NCI-H2196 treated with DMSO at 0.1 percent for 48 hours (cell line): ENCODE results near the gene DNAH5.

Experiments used
- DNase-seq: peaks from one replicate; lab custom pipeline; 2025; ENCODE audit not compliant: unreplicated experiment; lab: John Stamatoyannopoulos, UW

Gene DNAH5

DNA sequence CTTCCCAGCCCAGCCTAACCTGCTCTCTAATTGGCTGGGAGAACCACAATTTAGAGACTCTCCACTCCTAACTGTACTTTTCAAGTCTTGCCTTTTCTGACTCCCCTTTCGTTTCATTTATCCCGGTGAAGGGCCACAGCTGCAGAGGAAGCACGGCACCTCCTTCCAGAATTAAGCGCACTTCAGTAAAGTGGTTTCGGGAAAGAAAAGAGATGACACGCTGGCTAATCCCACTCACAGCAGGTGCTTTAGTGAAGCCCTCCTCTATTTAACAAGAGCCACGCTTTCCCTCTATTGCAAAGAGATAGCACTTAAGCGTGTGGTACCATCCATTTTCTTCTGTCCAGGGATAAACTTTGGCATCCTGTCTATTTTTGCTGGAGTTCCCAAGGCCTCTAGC, 4.8 kb downstream of the DNAH5 start:
- DNase-seq = no peak

- DNase-seq = no peak
Observed at GRCh38 chr5:13934921-13935320, 9.6 kb downstream of the DNAH5 start.

DNA sequence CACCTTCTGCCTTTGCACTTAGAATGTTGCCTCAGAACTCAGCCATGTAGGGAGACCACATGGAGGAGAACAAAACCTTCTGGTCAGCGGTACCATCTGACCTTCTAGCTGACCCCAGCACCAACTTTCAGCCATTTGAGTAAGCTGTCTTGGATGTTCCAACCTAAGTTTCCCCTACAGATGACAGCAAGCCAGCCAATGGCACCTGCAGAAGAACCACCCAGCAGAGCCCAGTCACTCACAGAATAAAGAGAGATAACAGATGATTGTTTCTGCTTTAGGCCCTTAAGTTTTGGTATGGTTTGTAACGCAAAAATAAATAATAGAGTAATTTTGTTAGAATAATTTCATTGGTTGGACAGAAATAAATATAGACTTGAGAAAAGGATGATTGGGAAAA, 10.4 kb downstream of the DNAH5 start:
- no peak for DNase-seq

DNA sequence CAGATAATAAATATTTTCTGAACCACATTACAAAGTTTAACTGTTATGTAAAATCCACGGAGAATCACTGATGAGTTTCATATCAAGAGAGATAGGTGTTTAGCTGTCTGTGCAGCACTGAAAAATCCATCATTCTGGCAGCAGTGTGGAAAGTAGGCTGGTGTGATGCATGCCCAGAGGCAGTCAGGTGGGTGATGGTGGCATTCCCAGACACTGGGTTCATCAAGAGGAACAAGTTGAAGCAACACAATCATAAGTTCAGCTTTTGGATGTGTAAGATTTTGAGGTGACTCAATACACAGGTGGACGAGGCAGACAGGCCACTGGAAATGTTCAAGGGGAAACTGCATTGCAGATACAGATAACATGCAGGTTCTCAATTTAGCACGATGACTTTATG, 11.9 kb downstream of the DNAH5 start:
- no peak for DNase-seq

DNA sequence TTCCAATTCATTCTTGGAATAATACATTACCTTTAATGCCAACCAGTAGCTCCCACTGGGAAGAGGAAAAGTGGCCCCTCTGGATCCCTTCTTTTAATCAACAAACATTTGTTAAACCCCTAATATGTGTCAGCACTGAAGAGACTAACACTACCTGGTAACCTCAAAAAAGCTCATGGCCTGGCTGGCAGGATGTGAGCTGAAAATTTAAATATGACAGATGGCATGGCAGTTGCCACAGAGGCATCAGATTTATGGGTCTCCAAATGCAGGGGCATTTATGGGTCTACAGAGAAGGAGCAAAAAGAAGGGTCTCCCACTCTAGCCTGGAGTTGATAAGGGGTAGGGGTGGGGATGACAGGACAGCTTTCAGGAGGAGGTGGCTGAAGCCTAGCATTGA, 12.5 kb downstream of the DNAH5 start:
- no peak for DNase-seq

DNA sequence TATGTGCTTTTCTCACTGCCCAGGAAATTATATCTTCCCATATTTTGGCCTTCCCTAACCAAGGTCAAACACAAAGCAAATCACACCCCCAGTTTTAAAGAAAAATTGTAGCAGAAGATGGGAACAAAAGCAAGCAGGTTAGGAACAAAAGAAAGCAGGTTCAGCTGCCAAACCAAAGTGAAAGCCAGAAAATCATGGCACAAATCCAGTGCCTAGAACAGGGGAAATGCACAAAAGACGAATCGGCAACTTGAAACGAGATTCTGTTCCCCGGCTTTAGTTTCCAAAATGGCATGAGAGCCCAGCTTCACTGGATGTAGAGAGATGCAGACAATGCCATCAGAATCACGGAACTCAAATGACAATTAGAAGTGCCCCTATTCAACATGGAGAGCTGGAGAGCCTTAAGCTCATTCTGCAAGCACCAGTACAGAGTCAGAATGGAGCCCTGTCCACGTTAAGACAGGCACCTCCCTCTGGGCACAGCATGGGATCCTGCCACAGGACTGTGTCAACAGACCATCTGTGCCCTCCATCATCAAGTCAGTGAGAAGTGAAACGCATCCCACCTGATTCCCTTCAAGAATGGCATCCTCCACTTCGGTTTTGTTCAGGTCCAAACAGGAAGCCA, 13.8 kb downstream of the DNAH5 start:
- DNase-seq = no peak

GRCh38 chr5:13926731-13927130, 17.8 kb downstream of the DNAH5 start:
- DNase-seq = no peak

DNA sequence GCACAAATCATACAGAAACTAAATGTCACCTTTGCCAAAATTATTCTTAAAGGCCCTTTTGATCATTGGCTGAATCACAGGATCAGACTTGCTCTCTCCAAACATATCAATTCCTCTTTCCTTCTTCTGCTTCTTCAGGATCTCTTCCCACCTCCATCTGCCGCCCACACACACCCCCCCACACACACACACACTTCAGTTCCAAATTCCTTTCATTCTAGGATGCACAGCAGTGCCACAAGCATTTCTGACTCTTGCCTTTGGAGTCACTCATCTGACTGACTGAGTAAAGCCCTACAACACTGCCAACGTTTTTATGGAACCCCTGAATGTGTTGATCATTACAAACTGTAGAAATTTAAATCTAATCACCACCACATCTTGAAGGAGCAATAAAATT, 22.9 kb downstream of the DNAH5 start:
- no peak for DNase-seq

- DNase-seq = no peak
Observed at GRCh38 chr5:13919786-13920185, 24.7 kb downstream of the DNAH5 start.

DNA sequence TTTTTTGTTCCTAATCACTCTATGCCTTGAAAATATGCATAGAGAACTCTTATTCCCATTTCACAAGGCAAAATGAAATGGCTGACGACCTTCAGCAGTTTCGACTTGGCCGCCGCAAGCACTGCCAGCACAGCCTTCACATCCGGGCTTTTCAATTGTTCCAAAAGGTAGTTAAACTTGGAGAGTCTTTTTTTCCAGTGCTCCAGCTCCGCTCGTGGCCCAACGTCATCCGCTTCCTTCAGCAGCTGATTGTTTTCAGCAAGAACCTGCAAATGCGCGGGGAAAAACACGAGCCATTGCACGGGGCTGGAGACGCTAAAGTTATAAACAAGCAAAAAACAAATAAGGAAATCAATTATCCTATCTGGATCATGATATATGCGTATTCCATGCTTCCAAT, 25.4 kb downstream of the DNAH5 start:
- no peak for DNase-seq

DNA sequence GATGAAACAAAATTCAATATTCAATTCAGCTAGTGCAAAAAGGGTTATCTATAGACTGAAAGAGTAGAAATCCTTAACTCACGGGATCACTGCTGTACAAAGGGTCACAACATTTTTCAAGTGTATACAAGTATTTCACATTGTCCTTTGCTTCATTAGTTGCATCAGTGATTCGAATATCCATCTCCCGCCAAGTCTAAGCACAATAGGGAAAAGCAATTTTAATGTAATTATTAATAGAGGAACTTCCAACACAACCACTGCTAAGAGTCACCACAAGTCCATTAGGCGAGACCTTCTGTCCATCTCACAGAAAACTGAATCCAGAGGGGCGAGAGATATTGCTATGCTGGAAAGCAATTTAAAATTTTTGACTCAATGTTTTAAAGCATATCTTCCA, 27.4 kb downstream of the DNAH5 start:
- DNase-seq = no peak

DNA sequence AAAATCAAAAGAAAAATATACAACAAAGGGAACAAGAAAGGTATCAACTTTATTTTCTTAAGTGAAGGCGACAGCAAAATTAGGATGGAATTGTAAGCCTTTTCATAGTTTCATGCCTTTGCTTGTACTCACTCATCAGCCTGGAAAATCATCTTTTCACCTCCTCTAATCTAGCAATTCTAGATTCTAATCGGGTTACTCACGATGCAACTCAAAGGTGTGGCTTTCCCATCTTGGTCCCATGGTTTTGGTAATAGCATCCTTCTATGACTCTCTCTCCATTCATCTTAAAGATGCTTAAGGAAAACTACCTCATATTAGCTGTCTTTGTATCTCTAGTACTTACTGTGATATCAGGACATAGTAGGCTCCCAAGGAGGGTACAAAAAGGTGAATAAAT, 30.5 kb downstream of the DNAH5 start:
- no peak for DNase-seq

DNA sequence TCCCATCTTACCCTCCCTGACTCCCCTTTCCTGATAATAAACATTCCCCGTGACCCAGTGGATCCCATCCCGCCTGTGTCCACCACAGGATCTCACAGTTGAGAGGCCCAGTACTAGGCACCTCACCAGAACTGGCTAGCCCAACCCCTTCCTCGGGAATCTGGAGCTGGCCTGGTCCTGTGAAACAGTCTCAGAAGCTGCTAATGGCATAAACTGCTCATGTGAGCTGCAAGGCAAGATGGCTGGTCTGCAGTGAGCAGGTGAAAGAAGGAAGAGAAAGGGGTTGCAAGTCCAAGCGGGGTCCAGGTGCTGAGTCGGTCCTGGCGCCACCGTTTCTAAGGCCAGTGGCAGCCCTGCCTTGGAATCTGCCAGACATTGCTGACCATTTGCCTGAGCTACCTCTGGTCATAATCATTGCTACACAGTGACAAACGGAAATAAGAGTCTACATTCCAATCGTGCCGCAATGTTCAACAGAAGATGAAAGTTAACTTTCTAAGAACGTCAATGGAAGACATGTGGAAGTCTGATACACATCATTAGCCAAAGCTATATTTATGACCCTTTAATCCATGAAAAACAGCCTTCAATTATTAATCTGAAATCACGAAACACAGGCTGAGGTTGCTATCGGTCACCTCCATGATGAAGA, 33.7 kb downstream of the DNAH5 start:
- DNase-seq = no peak

DNA sequence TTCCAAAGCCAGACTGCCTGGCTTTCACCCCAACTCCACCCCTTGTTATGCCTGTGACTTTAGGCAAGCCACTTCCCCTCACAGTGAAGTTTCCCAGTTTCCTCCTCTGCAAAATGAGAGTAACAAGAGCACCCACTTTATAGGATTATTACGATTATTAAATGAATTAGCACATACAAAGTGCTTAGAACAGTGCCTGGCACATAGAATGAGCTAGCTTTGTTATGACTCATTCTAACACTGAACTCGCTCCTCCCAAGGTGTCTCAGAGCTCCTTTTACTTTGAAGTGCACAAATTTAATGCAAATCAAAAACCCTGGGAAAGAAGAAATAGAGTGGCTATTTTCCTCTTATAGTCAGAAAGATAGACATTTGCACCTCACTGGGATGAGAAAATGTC, 34.3 kb downstream of the DNAH5 start:
- no peak for DNase-seq

DNA sequence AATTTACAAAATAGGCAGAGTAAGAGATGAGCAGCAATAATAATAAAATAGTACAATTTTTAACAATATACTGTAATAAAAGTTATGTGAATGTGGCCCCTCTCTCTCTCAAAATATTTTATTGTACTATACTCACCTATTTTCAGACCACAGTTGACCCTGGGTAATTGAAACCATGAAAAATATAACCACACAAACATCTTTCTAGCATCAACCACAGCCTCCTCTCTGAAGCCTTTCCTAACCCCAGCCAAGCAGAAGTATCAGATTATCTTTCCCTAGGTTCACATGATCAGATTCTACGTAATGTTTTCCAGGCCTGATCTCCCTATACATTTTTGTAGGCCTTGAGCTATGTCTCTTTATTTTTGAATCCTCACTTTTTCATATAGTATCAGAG, 35.2 kb downstream of the DNAH5 start:
- DNase-seq = no peak

DNA sequence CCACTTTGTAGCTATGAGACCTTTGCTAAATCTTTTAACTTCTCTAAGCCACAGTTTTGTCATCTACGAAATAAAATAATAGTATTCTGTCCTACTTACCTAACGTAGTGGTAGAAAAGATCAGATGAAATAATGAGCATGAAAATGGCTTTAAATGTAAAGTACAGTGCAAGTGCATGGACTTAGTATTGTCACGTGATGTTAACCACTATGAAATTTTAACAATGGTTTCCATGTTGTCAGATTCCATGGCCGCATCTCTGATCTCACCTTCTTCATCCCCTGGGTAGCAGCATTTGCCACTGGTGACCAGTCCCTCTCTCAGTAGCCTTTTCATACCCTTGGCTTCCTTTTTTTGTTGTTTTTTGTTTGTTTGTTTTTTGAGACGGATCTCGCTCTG, 45.9 kb downstream of the DNAH5 start:
- DNase-seq = no peak

GRCh38 chr5:13878357-13878756, 66.1 kb downstream of the DNAH5 start:
- no peak for DNase-seq

DNA sequence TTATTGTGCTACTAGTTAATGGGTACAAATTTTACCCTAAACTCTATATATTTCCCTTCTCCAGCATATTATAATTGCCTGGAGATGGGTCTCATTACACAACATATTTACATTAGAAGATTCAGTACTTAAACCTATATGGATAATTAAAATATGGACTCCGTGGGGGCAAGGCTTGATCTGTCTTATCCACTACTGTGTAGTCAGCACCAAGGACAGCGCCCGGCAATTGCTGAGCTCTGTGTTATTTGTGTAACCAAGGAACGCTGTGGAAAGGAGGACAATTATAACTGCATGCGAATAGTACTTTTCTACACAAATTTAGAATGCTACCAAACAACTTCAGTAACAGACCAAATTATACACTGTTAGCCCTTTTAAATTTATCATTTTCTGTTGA, 77.7 kb downstream of the DNAH5 start:
- no peak for DNase-seq

- no peak for DNase-seq
Observed at GRCh38 chr5:13865312-13865711, 79.2 kb downstream of the DNAH5 start.

DNA sequence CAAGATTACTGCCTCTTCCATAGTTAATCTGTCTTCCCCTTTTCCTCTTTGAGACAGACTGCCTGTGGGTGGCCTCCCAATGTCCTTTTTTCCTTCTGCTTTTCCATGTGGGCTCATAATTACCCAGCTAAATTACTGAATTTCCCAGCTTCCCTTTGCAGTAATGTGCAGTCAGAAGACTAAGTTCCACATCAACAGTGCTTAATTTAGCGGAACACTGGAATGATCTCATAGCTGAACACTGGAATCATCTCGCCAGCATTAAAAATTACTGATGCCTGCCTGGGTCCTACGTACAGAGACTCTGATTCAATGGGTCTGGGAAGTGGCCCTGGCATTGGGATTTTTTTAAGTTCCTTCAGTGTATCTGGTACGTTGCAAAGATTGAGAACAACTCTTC, 84.3 kb downstream of the DNAH5 start:
- no peak for DNase-seq

DNA sequence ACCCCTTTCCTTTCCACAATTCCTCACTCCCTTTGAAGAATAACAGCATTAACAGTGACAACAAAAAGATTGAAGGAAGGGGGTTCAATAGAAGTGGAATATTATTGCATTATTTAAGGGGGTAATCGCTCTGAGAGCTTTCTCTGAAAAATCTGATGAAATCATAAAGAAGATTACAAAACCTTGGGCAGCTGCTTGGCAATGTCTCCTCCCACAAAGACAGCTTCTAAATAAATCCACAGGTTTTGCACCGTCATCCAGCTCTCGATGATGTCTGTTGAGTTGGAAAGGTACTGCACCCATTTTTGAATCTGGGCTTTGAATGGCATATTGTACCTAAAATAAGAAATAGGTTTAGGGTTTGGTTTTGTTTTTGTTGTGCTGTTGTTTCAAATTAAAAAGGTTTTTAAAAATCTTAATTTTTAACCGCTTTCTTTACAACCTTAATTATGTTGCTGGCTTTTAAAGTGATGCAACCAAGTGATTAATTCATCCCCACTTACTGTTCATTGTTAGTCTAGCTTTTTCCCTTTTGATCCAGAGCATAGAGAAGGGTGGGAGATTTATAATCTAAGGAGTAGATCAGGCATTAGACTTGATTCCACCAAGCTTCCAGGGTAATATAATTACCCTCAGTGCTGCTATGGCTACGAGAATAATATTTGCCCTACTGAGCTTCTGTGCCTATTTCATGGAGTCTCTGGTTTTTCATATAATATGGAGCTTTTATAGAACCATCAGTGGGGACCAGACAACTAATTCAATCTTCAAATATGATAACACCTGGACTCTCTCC, 85.0 kb downstream of the DNAH5 start:
- no peak for DNase-seq

GRCh38 chr5:13843175-13843846, 101.2 kb downstream of the DNAH5 start:
- no peak for DNase-seq
